GM12878 (cell line): ENCODE measurements around the gene RRP15. TPM values are rescaled to one million over a fixed set of nuclear protein-coding genes. Genes with fewer than 3 reads are reported as not detected.

ENCODE experiments used
- ATAC-seq: fragments of 200-7000 bp; cut with Tn5 transposase; 3 replicates; pipeline ENCODE4 v1.9.1; 2020; ENCODE audit warnings: mild to moderate bottlenecking, moderate library complexity
- BruUV-seq: library from RNA; stranded (reverse); fragments of 400-500 nt; replicated peaks from 2 replicates; lab custom pipeline; 2021; lab: Mats Ljungman, UMichigan
- CTCF ChIA-PET: fragments of 300-600 bp; sonication (Branson Sonifier 250); formaldehyde crosslinking; extraction: SDS; loops from one replicate; lab custom pipeline; 2021; ENCODE audit warnings: inconsistent platforms; lab: Yijun Ruan, JAX
- POLR2A ChIA-PET: fragments of 350-600 bp; formaldehyde crosslinking; extraction: SDS; loops from one replicate; lab custom pipeline; 2021; ENCODE audit warnings: inconsistent platforms; lab: Charles Lee
- RAD21 ChIA-PET: fragments of 300-600 bp; sonication (Branson Sonifier 250); formaldehyde crosslinking; loops from one replicate; lab custom pipeline; 2023; ENCODE audit warnings: antibody characterized with exemption; ENCODE audit not compliant: unreplicated experiment; lab: Charles Lee
- SMC1A ChIA-PET: fragments of 300-600 bp; sonication (Branson Sonifier 250); formaldehyde crosslinking; loops from one replicate; lab custom pipeline; 2023; ENCODE audit not compliant: unreplicated experiment, uncharacterized antibody; lab: Charles Lee
- DNase-seq: peaks from one replicate; pipeline ENCODE4 v3.0.0-alpha.2; 2011; ENCODE audit warnings: low read depth, low spot score
- FAIRE-seq: peaks from 3 replicates; lab custom pipeline; 2011; peaks lifted over from hg19 to GRCh38; lab: Jason Lieb, UNC
- H2AFZ ChIP-seq: 2 replicates; pipeline ENCODE4 v1.6.0; 2011; ENCODE audit warnings: low read depth, low read length, control low read depth; ENCODE audit not compliant: control insufficient read depth
- H3K27ac ChIP-seq: 2 replicates; pipeline ENCODE4 v1.5.1; 2011; ENCODE audit warnings: control low read depth; ENCODE audit not compliant: control insufficient read depth, insufficient read depth
- H3K27me3 ChIP-seq, 2 experiments: replicated peaks in 1 of 2; 2 replicates each; pipeline versions ENCODE4 v1.6.0 to v1.6.1; 2011; ENCODE audit warnings: low read length in 1 of 2; ENCODE audit not compliant: control insufficient read depth in 2 of 2, insufficient read depth in 2 of 2
- H3K36me3 ChIP-seq, 2 experiments: 2 replicates each; pipeline ENCODE4 v1.5.1; 2011; ENCODE audit warnings: low read length in 1 of 2; ENCODE audit not compliant: control insufficient read depth in 2 of 2, insufficient read depth in 2 of 2
- H3K4me1 ChIP-seq: 2 replicates; pipeline ENCODE4 v1.6.1; 2011; ENCODE audit warnings: mild to moderate bottlenecking, low read length, moderate library complexity, mixed read lengths; ENCODE audit not compliant: control insufficient read depth, insufficient read depth
- H3K4me2 ChIP-seq: 2 replicates; pipeline ENCODE4 v1.6.0; 2011; ENCODE audit warnings: control low read depth; ENCODE audit not compliant: control insufficient read depth, insufficient read depth
- H3K4me3 ChIP-seq: fragments of 200-600 bp; sonication (generic); 2 replicates; pipeline ENCODE4 v1.5.1; 2016
- H3K79me2 ChIP-seq: 2 replicates; pipeline ENCODE4 v1.6.0; 2011; ENCODE audit warnings: low read length; ENCODE audit not compliant: control insufficient read depth, insufficient read depth
- H3K9ac ChIP-seq: 2 replicates; pipeline ENCODE4 v1.8.0; 2011; ENCODE audit warnings: low read length, control low read depth, mixed read lengths; ENCODE audit not compliant: control insufficient read depth, insufficient read depth
- H3K9me3 ChIP-seq: replicated peaks from 3 replicates; pipeline ENCODE4 v1.5.1; 2011; ENCODE audit warnings: mild to moderate bottlenecking, low read length; ENCODE audit not compliant: control insufficient read depth, insufficient read depth
- H4K20me1 ChIP-seq: 2 replicates; pipeline ENCODE4 v1.6.0; 2011; ENCODE audit not compliant: control insufficient read depth, insufficient read depth
- ATF2 ChIP-seq: IDR thresholded peaks from 2 replicates; pipeline ENCODE4 v1.6.1; 2012; ENCODE audit warnings: low read length, inconsistent platforms
- BRCA1 ChIP-seq: IDR thresholded peaks from 2 replicates; pipeline ENCODE4 v1.6.1; 2011; ENCODE audit warnings: low read depth, low read length, improper control_type of control experiment
- CBFB ChIP-seq: IDR thresholded peaks from 2 replicates; pipeline ENCODE4 v1.6.1; 2016; ENCODE audit warnings: antibody characterized with exemption, low read depth
- CBX5 ChIP-seq: sonication (generic); IDR thresholded peaks from 2 replicates; pipeline ENCODE4 v1.6.1; 2016; ENCODE audit warnings: low read depth, moderate library complexity, mild to moderate bottlenecking, inconsistent platforms
- IRF5 ChIP-seq: fragments of 450-650 bp; IDR thresholded peaks from 2 replicates; pipeline ENCODE4 v1.6.1; 2017; ENCODE audit warnings: borderline replicate concordance
- RELA ChIP-seq: fragments of 450-650 bp; IDR thresholded peaks from 2 replicates; pipeline ENCODE4 v1.8.0; 2014; ENCODE audit warnings: borderline replicate concordance; ENCODE audit not compliant: partially characterized antibody
- ZNF24 ChIP-seq: fragments of 450-650 bp; IDR thresholded peaks from 2 replicates; pipeline ENCODE4 v1.6.1; 2017; ENCODE audit warnings: antibody characterized with exemption, mild to moderate bottlenecking
- WGBS: methylation state at CpG from one replicate; pipeline ENCODE4 v1.1.6; 2016; ENCODE audit warnings: low lambda C conversion rate; ENCODE audit not compliant: insufficient replicate concordance, insufficient coverage; ENCODE audit errors: missing lambda C conversion rate; 5-methylcytosine and 5-hydroxymethylcytosine counted together
- in situ Hi-C: fragments of 300-500 bp; cut with MboI; formaldehyde crosslinking; loops from 9 replicates; pipeline ENCODE4 v1.14.3; 2018; ENCODE audit warnings: mixed read lengths
- intact Hi-C: fragments of 100-400 bp; cut with micrococcal nuclease; formaldehyde crosslinking; loops from one replicate; pipeline ENCODE4 v1.14.2; 2022; ENCODE audit not compliant: unreplicated experiment
- polyA plus RNA-seq, 11 experiments: library from polyadenylated mRNA; depleted of rRNA in 4 of 11; unstranded in 6 of 11; stranded (reverse) in 5 of 11; fragments of >200 nt; fragmentation: Nextera tagmentation in 4 of 11; fragmentation: Illumina TruSeq in 1 of 11; extraction: Ambion mirVana in 4 of 11; extraction: Trizol in 1 of 11; gene quantifications; 1 replicate in 1 of 11; 2 replicates in 10 of 11; pipeline versions ENCODE4 v1.2.1 to v1.2.3, GENCODE V29; 2011 to 2016; ENCODE audit warnings: inconsistent platforms in 2 of 11, missing spikeins in 2 of 11, low read depth in 1 of 11
- total RNA-seq, 4 experiments: library from RNA; depleted of rRNA in 3 of 4; stranded (reverse); fragments of >200 nt in 3 of 4; fragmentation: Illumina TruSeq in 1 of 4; extraction: Trizol in 1 of 4; gene quantifications; 2 replicates each; pipeline versions ENCODE4 v1.2.1 to v1.2.3, GENCODE V29; 2013 to 2021

The RRP15 gene
- total and polyA plus RNA-seq, 10 of the 15 experiments (the other 5 are each of a cell fraction or from before 2014, with no cell fraction given): 5.6 to 37.8 (median 19.1) TPM

- H2AFZ ChIP-seq: no peak overlapping the region
- intact Hi-C loops (no loop called here), in situ Hi-C loops (no loop called here)
- ChIA-PET POLR2A (no interaction called here), RAD21 (no interaction called here), SMC1A (no interaction called here), CTCF (no interaction called here)
- TF ChIP-seq ZNF24 (no peak), IRF5 (no peak), ATF2 (no peak), CBFB (no peak), BRCA1 (no peak), RELA (no peak), CBX5 (no peak)
- no peak overlapping the region for H3K4me2 ChIP-seq
- H3K9ac ChIP-seq: no peak overlapping the region
- no TSS peak for BruUV-seq
- no peak for DNase-seq
- no peaks in the 10 kb centered on the region for H3K9me3 ChIP-seq
- no peaks in the 10 kb centered on the region for H3K79me2 ChIP-seq
- ATAC-seq: no peak
- no peaks in the 10 kb centered on the region for H3K27me3 ChIP-seq
- H3K4me3 ChIP-seq: no peak overlapping the region
- H3K4me1 ChIP-seq: no peaks in the 10 kb centered on the region
- H3K27ac ChIP-seq: no peak overlapping the region
- no peaks in the 10 kb centered on the region for H3K36me3 ChIP-seq
- FAIRE-seq: no peak
- H4K20me1 ChIP-seq: no peaks in the 10 kb centered on the region
- WGBS: 0% methylated on average over 2 of the region's 2 CpGs
Observed at GRCh38 chr1:218383051-218383450, 98.0 kb downstream of the RRP15 start.
